Forelimb muscle (tissue), 1 donor: ENCODE data around the gene DSTN. TPM values are rescaled to one million over a fixed set of nuclear protein-coding genes. Genes with fewer than 3 reads are reported as not detected.

Experiments
- DNase-seq: peaks from one replicate; pipeline ENCODE4 v3.0.0-alpha.2; 2013; ENCODE audit warnings: low read depth
- polyA plus RNA-seq: library from polyadenylated mRNA; unstranded; fragments of 120-200 nt; gene quantifications from one replicate; pipeline ENCODE4 v1.2.1, GENCODE V29; 2013; ENCODE audit not compliant: insufficient read length

Gene DSTN
- polyA plus RNA-seq, 1 donor, result 248 TPM

DNA sequence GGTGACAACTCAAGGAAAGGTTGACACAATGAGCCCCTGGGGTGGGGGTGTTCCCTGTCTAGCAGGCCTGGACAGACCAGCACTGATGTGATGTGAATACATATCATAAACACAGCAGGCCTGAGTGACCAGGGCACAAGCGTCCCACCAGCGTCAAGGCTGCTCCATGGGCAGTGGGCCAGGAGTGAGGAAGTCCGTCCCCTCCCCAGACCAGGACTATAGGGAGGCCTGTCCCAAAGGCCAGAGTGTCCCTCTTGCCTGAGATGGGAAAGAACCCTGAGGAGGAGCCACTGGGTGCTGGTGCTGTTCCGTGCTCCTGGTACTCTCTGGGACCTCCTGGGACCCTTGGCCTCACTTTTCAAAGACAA is 67.5 kb downstream of the DSTN start:
- DNase-seq, result no peak

DNA sequence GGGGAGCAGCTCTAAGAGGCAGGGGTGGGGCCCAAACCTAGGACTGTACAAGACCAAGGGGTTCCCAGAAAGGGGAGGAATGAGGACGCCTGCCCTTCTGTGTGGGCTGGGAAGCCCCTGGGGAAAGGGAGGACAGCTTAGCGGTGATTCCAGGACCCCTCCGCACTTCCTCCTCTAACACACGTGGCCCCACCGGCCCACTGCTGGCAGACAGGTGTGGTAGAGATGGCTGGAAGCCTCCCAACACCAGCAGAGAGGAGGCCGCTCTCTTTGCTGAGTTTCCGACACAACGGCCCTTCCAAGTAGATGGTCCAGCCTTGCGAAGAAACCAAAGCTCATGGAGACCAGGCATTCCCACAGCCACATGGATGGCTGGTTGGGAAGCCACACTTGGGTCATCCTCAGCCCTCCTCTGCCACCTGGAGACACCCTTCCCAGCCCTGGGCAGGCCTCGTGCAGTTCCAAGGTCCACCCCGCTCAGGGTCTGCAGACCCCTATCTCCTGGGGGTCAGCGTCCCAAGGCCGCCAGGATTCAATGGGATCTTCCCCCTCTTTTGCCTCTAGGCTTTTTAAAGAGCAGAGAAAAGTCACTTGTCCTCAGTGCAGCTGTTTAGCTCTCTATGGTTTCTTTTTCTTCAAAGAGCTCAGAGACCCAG is 68.2 kb downstream of the DSTN start:
- DNase-seq, result no peak

DNA sequence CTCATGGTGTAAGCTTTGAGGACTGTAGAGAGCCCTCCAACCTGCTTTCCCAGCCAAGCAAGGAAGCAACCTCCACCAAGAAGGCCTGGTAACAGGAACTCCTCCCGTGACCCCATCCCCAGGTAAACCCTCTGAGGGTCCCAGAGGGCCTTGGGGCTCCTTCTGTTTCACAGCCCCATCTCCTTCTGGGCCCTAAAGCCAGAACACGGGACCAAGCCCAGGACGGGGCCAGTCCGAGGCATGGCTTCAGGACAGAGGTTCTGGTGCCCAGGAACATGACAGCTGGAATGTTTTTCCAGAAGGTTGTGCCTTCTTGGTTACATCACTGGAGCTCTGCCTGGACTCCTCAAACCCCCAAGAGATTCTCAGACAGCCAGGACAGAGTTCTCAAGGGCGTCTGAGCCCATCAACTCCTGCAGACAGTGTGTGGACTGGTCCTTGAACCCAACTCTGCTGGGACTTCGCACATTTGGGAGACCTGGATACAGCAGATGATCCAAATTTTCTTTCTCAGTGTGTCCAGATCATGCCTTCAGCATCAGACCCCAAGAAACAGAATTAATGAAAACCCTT is 69.0 kb downstream of the DSTN start:
- DNase-seq, result no peak

DNA sequence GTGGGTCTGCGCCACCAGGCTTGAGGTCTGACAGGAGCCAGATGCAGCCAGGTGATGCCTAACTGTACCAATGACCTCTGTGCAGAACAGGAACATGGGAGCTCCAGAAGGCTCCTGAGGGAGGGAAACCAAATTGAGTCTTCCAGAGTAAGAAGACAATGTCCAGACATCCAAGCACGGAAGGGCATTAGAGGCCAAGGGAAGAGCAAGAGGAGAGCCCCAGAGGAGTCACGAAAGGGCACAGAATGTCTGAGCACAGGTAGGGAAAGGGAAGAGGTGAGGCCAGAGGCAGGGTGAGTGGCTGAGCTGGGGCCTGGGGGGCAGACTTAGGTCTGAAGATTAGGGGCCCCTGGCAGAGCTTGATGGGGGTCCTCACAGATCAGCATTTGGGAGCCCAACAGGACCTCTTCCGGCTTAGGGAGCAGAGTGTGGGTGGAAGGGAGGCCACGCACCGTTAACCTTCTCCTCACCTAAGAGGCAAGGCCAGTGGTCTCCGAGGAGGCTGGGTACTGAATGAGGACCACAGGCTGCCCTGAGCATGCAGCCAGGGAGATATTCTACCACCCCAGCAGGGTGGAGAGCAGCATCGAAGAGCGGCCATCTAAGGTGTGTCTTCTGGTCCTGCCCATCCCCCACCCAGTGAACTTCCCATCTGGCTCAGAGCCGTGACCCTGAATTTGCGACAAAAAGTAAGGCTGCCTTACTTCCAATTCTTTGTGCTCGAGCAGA is 70.4 kb downstream of the DSTN start:
- no peak for DNase-seq

DNA sequence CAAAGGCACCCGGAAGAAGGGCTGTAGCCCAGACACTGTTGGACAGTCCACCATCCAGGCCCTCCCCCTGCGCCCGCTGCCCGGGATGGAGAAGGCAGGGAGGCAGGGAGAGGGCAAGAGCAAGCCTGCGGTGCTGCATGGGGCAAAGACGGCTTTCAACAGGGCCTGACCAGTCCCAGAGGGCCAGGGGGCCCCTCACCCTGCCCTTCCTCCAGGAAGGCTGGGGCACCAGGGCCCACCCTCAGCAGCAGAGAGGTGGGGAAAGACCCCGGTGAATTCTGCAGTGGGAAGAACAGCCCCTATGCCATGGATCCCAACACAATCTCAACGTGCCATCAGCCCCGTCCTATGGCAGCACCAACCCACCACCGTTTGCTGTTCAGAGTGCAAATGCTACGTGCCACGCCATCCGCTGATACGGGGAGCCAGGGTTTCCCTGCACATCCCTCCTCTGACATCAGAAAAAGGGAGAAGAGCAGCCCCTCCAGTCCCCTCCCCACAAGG is 71.1 kb downstream of the DSTN start:
- no peak for DNase-seq

DNA sequence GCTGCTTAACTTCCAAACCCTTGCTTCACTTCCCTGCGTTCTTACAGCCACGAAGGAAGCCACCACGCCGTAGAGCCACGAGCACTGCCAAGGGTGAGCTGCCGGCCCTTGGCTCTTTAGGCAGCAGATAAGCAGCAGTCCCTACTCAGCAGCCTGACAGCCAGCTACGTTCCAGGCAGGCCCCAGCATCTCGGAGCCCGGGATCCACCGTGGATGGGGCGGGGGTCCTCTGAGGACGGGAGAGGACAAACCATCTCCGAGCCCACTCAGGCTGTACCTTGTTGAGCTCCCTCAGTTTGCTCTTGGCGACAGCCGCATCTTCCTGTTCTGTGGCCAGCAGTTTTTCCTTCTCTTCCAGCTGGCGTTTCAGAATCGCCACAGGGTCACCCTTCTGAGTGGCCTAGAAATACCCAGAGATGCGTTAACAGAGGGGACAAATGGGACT is 71.7 kb downstream of the DSTN start:
- no peak for DNase-seq

DNA sequence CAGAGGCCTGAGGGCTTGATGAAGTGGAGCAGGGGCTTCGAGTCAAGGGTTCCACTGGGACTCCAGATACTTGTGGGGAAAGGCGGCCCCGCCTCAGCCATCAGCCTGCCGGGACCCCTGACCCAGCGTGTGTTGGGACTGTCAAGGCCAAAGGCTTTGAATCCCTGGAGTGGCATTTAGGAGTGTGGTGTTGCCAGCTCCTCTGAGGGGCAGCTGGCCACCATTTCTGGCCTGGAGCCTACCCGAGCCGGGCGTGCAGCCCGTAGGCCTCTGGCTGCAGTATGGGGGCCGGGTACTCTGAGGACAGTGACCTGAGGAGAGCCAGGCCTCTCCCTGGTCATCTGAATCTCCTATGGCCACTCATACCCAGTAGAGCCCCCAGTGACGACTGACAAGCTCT is 72.1 kb downstream of the DSTN start:
- DNase-seq, result no peak

DNA sequence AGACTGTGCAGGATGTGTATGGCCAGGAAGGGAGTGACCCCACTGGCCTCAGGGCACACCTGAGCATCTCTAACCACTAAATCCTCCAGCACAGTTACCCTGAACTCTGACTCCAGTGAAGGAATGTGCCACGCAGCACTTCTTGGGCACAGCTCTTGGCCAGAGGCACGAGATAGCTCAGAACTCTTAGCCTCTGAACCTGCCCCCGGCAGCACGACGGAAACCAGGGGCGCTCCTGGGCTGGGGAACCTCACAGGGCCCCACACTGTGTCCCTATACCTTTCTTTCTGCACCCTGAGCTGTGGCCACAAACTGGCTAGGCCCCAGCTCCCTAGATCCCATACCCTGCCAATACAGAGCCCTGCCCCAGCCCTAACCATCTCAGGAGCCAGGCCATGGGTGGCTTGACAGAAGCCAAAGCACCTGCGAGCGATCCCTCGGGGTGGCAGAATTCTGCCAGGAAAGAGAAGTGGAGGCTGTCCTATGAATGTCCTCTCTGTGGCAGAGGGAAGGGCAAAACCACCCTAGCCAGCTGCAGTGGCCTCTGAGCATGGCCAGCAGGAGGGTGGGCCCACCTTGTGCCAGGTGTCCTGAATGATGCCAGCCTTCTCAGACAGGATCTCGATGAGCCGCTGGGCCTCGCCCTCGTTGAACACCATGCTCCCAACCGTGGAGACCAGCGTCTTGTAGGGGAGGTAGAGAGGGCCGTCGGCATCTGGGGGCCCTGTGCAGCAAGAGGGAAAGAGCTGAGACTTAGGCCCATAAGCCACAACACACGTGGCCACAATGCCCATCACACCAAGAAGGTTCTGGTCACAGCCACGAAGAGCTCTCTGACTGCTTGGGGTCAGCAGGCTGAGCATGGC is 72.8 kb downstream of the DSTN start:
- DNase-seq, result no peak

DNA sequence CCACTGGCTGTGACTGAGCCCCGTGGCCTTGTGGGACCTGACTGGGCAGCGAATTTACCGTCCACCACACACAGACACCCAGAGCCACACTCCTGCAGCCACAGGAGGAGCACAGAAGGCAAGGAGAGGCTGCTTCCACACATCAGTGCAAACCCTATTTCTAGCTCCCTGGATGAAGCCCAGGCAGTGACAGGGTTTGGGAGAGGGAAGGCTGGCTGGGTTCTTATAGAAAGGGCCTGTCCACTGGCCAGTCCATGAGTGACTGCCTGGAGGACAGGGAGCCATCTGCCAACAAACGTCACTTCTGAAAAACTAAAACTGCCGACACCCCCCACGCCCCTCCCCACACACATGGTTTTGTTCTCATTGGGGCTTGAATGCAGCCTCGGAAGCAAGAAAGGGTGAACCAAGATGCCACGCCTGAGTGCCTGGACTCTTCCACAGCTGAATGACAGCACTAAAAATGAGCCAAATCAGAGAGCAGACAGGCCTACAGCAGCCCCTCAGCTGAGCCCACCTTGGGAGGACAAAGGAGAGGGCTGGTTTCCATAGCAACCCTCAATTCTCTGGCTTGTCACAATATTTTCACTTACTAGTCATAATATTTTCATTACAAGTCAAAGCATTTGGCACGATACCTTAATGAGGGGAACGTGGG is 73.8 kb downstream of the DSTN start:
- DNase-seq, result no peak

DNA sequence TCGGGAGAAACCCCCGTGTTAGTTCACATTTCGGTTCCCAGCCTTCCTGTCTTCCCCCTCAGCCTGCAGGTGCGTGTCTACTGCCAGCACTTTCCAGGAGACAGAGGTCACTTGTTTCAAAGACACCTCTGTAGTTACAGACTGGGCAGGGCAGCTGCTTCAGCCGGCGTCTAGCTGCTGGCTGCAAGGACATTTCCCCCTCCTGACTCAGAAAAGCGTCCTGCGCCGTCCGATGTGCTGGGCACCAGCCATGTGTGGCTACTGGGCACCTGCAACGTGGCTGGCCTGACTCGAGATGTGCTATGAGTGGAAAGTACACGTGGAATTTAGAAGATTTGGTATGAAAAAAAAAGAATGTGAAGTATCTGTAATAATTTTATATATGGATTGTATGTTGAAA is 74.6 kb downstream of the DSTN start:
- no peak for DNase-seq

DNA sequence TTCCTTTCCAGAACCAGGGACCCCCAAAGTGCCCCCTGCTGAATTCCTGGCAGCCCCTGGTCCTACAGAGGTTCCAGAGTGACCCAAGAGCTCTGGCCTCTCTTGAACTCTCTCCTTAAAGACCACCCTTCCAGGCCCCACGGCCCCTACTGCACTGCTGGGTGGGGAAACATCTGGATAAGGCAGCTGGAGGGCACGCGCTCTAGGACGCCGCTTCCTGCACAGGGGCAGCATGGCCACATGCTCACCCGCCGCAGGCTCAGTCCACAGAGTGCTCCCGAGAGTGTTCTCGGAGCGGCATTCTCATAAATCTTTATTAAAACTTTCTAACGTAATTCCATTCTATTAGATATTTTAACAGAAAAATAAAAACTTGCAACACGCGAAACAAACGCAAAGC is 75.1 kb downstream of the DSTN start:
- no peak for DNase-seq

DNA sequence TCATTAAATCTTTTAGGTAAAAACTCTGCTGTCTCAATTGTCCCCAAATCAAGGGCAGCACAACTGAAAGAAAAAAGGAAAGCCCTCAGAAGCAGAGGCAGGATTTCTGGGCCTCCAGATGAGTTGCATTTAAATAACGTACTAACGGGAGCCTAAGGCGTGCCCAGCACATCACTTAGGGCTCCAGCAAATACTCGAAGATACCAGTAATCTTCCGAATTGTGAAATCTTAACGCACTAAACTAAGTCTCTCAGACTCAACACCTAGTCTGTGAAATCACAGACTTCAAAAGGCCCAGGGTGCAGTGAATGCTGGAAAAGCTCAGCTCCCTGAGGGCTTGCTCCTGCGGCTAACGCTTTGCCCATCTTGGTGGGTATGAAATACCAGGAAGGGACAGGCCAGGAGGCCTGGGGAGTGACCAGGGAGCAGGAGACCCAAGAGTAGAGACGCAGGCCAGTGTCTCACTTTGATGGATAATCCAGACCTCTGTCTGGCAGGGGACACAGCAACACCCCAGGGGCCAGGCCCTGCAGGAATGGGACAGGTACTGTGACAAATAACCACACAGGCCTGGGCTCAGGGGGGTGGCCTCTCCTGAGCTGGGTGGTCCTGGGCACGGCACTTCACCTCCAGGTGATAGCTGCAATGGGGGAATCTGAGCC is 75.8 kb downstream of the DSTN start:
- DNase-seq, result no peak

DNA sequence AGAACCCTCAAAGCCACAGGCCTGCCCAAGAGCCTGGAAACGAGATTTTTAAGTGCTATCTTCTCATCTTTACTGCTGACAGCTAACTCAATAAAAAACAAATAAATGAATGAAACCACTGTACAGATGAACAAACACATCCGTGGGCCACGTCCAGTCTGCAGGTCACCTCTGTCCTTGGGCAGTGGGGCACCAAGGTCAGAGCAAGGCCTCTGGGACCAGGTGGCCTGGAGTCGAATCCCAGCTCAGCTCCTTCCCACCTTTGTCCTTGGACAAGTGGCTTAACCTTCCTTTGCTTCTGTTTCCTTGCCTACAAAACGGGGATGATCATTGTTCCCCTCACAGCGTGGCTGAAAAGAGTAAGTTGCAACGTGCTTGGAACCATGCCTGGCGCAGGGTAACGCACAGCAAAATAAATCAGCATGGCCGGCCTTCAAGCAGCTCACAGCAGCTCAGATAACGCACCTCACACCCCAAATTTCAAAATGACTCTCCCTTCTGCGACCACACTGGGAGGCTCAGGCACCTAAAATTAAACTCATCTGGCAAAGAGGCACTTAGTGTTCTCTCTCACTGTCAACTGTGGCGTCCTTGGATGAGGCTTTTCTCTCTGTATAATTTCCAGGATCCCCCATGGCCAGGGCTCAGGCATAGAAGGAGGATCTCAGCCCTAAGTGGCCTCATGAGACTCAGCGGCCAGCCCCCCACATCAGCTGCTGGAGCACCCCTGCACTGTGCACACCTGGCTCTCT is 76.5 kb downstream of the DSTN start:
- DNase-seq, result no peak

DNA sequence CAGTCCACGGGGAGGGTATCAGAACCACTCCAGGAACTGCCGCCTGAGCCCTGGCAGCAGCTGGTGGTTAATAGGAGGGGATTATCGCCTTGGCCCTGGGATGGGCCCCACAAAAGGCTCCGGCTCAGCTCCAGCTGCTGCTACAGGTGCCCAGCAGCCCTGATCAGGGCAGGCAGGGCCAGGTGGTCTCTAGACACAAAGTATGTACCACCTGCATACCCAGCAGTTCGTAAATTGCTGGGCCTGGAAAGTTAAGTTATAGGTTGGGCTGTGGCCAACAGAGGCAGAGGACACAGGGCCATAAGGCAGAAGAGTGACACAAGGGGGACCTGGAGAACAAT is 77.1 kb downstream of the DSTN start:
- DNase-seq, result no peak

DNA sequence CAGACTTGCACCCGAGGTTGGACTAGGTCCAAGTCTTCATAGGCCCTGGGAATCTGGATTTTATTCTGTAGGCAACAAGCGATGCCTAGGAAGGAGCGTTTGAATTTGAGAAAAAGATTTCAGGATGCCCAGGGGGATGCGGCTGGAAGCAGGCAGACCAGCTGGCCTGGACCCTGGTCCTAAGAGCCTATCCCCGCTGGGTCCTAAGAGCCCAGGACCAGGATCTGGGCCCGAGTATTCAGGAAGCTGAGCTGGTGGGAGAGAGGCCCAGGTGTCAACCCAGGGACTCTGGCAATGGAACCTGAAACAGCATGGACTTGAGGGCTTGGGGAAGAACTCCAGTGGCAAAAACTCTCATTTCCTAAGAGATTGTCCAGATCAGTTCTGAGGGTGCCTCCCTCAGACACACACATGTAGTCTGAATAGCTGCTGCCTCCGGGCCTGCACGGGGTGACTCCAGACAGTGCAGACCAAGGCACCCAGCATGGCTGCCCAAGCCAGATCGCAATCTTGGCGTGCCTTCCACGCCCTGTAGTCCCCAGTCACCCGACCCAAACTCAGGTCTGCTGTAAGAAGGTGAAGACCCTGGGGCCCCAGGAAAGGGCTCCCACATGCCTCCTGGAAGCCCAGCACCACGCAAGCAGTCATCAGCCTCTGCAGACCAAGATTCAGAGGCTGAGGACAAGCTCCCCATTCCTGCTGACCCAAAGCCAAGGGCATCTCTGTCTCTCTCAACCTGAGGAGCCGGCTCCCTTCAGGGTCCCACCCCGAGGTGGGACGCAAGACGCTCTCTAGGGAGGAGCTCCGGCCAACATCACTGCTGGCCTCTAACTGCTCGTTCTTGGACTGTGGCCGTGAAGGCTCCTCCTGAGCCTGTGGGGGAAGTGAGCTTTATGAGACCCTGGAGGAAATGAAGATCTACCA is 77.8 kb downstream of the DSTN start:
- no peak for DNase-seq

DNA sequence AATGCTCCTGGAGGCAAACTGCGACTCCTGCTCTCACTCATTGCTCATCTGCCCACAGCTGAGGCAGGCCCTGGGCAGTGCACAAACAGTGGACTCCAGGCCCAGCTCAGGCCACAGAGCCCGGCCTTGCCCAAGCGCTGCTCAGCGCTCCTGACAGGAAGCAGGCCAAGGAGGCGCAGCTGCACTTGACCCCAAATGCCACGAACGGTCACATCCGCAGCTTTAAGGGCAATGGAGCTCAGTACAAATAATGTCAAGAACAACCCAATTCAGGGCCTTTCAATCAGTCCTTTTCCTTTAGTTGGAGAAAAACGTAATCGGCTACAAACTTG is 78.4 kb downstream of the DSTN start:
- DNase-seq, result no peak

DNA sequence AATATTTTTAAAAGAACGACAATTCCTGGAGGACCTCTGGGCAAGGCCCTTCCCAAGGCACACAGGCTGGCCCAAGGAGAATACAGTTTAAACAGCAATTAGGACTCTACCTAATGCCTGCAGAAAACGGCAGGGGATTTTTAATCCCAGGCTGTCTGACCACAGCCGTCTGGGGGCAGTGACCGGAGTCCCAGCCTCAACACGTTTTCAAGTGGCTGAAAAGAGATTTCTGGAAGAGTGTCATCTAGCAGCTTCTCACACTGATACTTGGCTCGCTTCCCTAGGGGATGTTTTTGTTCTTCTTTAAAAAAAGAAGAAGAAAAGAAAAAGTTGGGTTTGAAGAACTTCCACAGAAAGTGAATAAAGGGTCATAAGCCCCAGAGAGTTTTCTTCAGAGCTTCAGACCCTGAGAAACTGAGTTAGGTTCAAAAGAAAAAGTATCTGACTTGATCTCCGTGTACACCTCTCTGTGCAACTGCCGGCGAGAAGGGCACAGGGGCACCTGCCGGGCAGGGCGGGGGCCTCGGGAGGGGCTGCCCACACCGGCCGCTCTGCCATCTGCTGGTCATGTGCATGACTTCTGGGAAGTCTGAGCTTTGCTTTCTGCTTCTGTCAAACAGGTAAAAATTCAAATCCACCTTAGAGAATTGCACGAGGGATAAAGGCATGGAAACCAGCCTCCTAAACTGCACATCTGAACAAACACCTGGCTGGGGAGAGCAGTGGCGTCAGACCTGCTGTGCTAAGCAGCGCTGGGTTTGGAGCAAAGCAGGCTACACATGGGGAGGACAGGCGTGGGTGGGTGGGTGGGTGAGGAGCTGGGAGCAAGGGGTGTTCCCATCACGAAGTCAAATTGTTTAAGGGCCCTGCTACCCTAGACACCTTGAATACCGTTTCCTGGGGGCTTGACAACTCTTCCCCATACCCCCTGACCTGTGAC is 79.2 kb downstream of the DSTN start:
- DNase-seq, result no peak
